ENCODE results near the gene DHX16.
A peak's percentile ranks its signal among the peaks of the same experiment; 100 is the strongest.

Gene DHX16

DNA sequence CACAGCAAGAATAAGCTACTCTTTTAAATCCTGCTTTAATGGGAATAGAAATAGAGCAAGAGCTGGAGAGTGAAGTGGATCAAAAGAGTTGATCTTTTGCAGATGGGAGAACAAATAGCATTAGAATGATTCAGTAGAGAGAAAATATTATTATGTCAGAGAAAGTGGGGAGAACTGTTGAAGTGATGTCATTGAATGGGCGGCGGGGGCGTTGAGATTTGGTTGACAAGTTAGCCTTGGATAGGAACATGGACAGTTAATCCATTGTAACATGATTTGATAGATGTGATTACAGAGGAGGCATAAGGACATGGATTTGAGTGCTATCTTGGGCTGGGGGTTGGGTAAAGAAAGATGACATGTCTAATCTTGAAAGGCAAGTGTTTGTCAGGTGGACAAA, 37.0 kb downstream of the DHX16 start:
- TF ChIP-seq, protein P1, sequence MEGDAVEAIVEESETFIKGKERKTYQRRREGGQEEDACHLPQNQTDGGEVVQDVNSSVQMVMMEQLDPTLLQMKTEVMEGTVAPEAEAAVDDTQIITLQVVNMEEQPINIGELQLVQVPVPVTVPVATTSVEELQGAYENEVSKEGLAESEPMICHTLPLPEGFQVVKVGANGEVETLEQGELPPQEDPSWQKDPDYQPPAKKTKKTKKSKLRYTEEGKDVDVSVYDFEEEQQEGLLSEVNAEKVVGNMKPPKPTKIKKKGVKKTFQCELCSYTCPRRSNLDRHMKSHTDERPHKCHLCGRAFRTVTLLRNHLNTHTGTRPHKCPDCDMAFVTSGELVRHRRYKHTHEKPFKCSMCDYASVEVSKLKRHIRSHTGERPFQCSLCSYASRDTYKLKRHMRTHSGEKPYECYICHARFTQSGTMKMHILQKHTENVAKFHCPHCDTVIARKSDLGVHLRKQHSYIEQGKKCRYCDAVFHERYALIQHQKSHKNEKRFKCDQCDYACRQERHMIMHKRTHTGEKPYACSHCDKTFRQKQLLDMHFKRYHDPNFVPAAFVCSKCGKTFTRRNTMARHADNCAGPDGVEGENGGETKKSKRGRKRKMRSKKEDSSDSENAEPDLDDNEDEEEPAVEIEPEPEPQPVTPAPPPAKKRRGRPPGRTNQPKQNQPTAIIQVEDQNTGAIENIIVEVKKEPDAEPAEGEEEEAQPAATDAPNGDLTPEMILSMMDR (IDR thresholded peaks at IDR 0.05) = no peak
- no peaks in the 10 kb centered on the region for H3K36me3 ChIP-seq (ENCODE audit: control insufficient read depth, insufficient read depth, low read length)
- peaks cover 2% of the 10 kb centered on the region for H3K79me2 ChIP-seq
- no peak overlapping the region for H3K9ac ChIP-seq
- H3K27ac ChIP-seq = no peak overlapping the region
- no peaks in the 10 kb centered on the region for H3K9me3 ChIP-seq (ENCODE audit: control insufficient read depth, low read length)
- no peak overlapping the region for H3K4me3 ChIP-seq (ENCODE audit: low read depth, low read length)
- no peaks in the 10 kb centered on the region for H3K27me3 ChIP-seq (ENCODE audit: control insufficient read depth, insufficient read depth, low read length)
- no peak overlapping the region for H2AFZ ChIP-seq
- no peak overlapping the region for H3K4me2 ChIP-seq (ENCODE audit: low read length)
- no peaks in the 10 kb centered on the region for H3K4me1 ChIP-seq

- TF ChIP-seq, protein P1 (IDR thresholded peaks at IDR 0.05) = peak; percentile 43
- no peaks in the 10 kb centered on the region for H3K36me3 ChIP-seq (ENCODE audit: control insufficient read depth, insufficient read depth, low read length)
Observed at GRCh38 chr6:30626484-30627366, 46.1 kb downstream of the DHX16 start, which contains the start of gene ATAT1. TSS of gene ATAT1 (plus strand) at chr6:30626874.

DNA sequence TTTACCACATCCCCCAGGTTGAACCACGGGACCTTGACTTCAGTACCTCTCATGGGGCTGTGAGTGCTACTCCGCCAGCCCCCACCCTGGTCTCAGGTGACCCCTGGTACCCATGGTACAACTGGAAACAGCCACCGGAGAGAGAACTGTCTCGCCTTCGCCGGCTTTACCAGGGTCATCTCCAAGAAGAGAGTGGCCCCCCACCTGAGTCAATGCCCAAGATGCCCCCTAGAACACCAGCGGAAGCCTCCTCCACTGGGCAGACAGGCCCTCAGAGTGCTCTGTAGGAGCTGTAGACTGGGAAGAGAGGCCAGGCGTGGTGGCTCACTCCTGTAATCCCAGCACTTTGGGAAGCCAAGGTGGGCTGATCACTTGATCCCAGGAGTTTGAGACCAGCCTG, 47.3 kb downstream of the DHX16 start:
- Histone ChIP-seq H3K27ac (no peak overlapping the region), H3K4me1 (peaks cover 10% of the 10 kb centered on the region), H2AFZ (no peak overlapping the region), H3K36me3 (ENCODE audit: control insufficient read depth, insufficient read depth, low read length) (no peaks in the 10 kb centered on the region), H3K4me2 (ENCODE audit: low read length) (no peak overlapping the region), H3K9ac (no peak overlapping the region), H3K9me3 (ENCODE audit: control insufficient read depth, low read length) (no peaks in the 10 kb centered on the region), H3K4me3 (ENCODE audit: low read depth, low read length) (no peak overlapping the region), H3K27me3 (ENCODE audit: control insufficient read depth, insufficient read depth, low read length) (no peaks in the 10 kb centered on the region), H3K79me2 (peaks cover 6% of the 10 kb centered on the region)
- TF ChIP-seq, protein P1 (IDR thresholded peaks at IDR 0.05) = no peak

More at GRCh38 chr6:30626484-30627366, 46.1 kb downstream of the DHX16 start, which contains the start of gene ATAT1:
- H3K4me2 ChIP-seq (ENCODE audit: low read length) = peak within 1 kb of the TSS; percentile 94
- H2AFZ ChIP-seq = peak within 1 kb of the TSS; percentile 88
- peak within 1 kb of the TSS; percentile 64 for H3K4me3 ChIP-seq (ENCODE audit: low read depth, low read length)
- H3K27ac ChIP-seq = peak within 1 kb of the TSS; percentile 81
- peaks cover 6% of the 10 kb centered on the region for H3K79me2 ChIP-seq
- peaks cover 10% of the 10 kb centered on the region for H3K4me1 ChIP-seq
- H3K27me3 ChIP-seq (ENCODE audit: control insufficient read depth, insufficient read depth, low read length) = no peaks in the 10 kb centered on the region
- peak within 1 kb of the TSS; percentile 70 for H3K9ac ChIP-seq
- H3K9me3 ChIP-seq (ENCODE audit: control insufficient read depth, low read length) = no peaks in the 10 kb centered on the region

GRCh38 chr6:30619561-30619960, 53.2 kb downstream of the DHX16 start:
- no peaks in the 10 kb centered on the region for H3K9me3 ChIP-seq (ENCODE audit: control insufficient read depth, low read length)
- no peak overlapping the region for H3K27ac ChIP-seq
- H3K36me3 ChIP-seq (ENCODE audit: control insufficient read depth, insufficient read depth, low read length) = peaks cover 15% of the 10 kb centered on the region
- no peak overlapping the region for H3K4me2 ChIP-seq (ENCODE audit: low read length)
- H3K79me2 ChIP-seq = peaks cover 33% of the 10 kb centered on the region
- H2AFZ ChIP-seq = no peak overlapping the region
- no peak overlapping the region for H3K9ac ChIP-seq
- H3K4me3 ChIP-seq (ENCODE audit: low read depth, low read length) = no peak overlapping the region
- TF ChIP-seq, protein P1 (IDR thresholded peaks at IDR 0.05) = no peak
- H3K27me3 ChIP-seq (ENCODE audit: control insufficient read depth, insufficient read depth, low read length) = no peaks in the 10 kb centered on the region
- H3K4me1 ChIP-seq = peaks cover 3% of the 10 kb centered on the region

Data from parathyroid adenoma (tissue), 2 donors.